H9 (cell line): Measurements from ENCODE around the gene HMGA1. TPM values are rescaled to one million over a fixed set of nuclear protein-coding genes. Genes with fewer than 3 reads are reported as not detected.

ENCODE experiments used
- DNase-seq: peaks from one replicate; pipeline ENCODE4 v3.0.0-alpha.2; 2017
- H2AFZ ChIP-seq: one replicate; pipeline ENCODE4 v1.6.1; 2013; ENCODE audit warnings: mild to moderate bottlenecking, low read length, control low read depth, moderate library complexity
- H2AK5ac ChIP-seq: 2 replicates; pipeline ENCODE4 v1.6.1; 2013; ENCODE audit warnings: low read length, control low read depth, mixed read lengths; ENCODE audit not compliant: insufficient read length
- H2BK120ac ChIP-seq: one replicate; pipeline ENCODE4 v1.6.1; 2013; ENCODE audit warnings: low read depth, mild to moderate bottlenecking, low read length, control low read depth, inconsistent platforms; ENCODE audit not compliant: poor library complexity, severe bottlenecking
- H2BK12ac ChIP-seq: 2 replicates; pipeline ENCODE4 v1.6.1; 2013; ENCODE audit warnings: low read length, control low read depth, mixed read lengths, low read depth; ENCODE audit not compliant: insufficient read length
- H2BK15ac ChIP-seq: 2 replicates; pipeline ENCODE4 v1.6.1; 2013; ENCODE audit warnings: low read depth, low read length, control low read depth
- H2BK20ac ChIP-seq: one replicate; pipeline ENCODE4 v1.6.1; 2013; ENCODE audit warnings: low read depth, mild to moderate bottlenecking, low read length, control low read depth, inconsistent platforms; ENCODE audit not compliant: poor library complexity, severe bottlenecking
- H2BK5ac ChIP-seq: 2 replicates; pipeline ENCODE4 v1.6.1; 2013; ENCODE audit warnings: low read length, control low read depth, mixed read lengths; ENCODE audit not compliant: insufficient read length
- H3K14ac ChIP-seq: 2 replicates; pipeline ENCODE4 v1.6.1; 2013; ENCODE audit warnings: low read length, control low read depth; ENCODE audit not compliant: insufficient read depth
- H3K18ac ChIP-seq: 2 replicates; pipeline ENCODE4 v1.6.1; 2013; ENCODE audit warnings: low read depth, mild to moderate bottlenecking, mixed read lengths, low read length, control low read depth; ENCODE audit not compliant: insufficient read length
- H3K23ac ChIP-seq: 2 replicates; pipeline ENCODE4 v1.6.1; 2013; ENCODE audit warnings: low read length, control low read depth, mixed read lengths, low read depth; ENCODE audit not compliant: insufficient read length
- H3K23me2 ChIP-seq: 2 replicates; pipeline ENCODE4 v1.6.1; 2013; ENCODE audit warnings: low read depth, mild to moderate bottlenecking, mixed read lengths, low read length, control low read depth; ENCODE audit not compliant: insufficient read length, poor library complexity, severe bottlenecking
- H3K27ac ChIP-seq: 2 replicates; pipeline ENCODE4 v1.5.1; 2013; ENCODE audit warnings: low read length, control low read depth, mixed read lengths, low read depth; ENCODE audit not compliant: insufficient read length
- H3K27me3 ChIP-seq: 2 replicates; pipeline ENCODE4 v1.6.1; 2013; ENCODE audit warnings: low read length, control low read depth, inconsistent platforms; ENCODE audit not compliant: insufficient read depth
- H3K4ac ChIP-seq: 2 replicates; pipeline ENCODE4 v1.6.1; 2013; ENCODE audit warnings: low read depth, mild to moderate bottlenecking, control low read depth, inconsistent platforms, low read length, moderate library complexity
- H3K4me1 ChIP-seq: 2 replicates; pipeline ENCODE4 v1.6.1; 2013; ENCODE audit warnings: low read length, control low read depth, inconsistent platforms; ENCODE audit not compliant: insufficient read depth
- H3K4me2 ChIP-seq: 2 replicates; pipeline ENCODE4 v1.6.1; 2013; ENCODE audit warnings: low read length, control low read depth, mixed read lengths; ENCODE audit not compliant: insufficient read length, insufficient read depth
- H3K56ac ChIP-seq: 2 replicates; pipeline ENCODE4 v1.6.1; 2013; ENCODE audit warnings: low read depth, mild to moderate bottlenecking, mixed read lengths, low read length, control low read depth; ENCODE audit not compliant: insufficient read length
- H3K79me1 ChIP-seq: 2 replicates; pipeline ENCODE4 v1.6.1; 2013; ENCODE audit warnings: low read depth, mild to moderate bottlenecking, moderate library complexity, low read length, control low read depth, inconsistent platforms; ENCODE audit not compliant: insufficient read depth, poor library complexity, severe bottlenecking
- H3K79me2 ChIP-seq: 2 replicates; pipeline ENCODE4 v1.6.1; 2013; ENCODE audit warnings: low read length, control low read depth, inconsistent platforms; ENCODE audit not compliant: insufficient read depth
- H3K9ac ChIP-seq: 2 replicates; pipeline ENCODE4 v1.6.1; 2013; ENCODE audit warnings: low read length, control low read depth, mixed read lengths; ENCODE audit not compliant: insufficient read length; ENCODE audit errors: extremely low read depth
- H3K9me3 ChIP-seq: one replicate; pipeline ENCODE4 v1.6.1; 2013; ENCODE audit warnings: low read depth, low read length, inconsistent platforms; ENCODE audit not compliant: control insufficient read depth
- H3T11ph ChIP-seq: one replicate; pipeline ENCODE4 v1.6.1; 2013; ENCODE audit warnings: mild to moderate bottlenecking, low read length, control low read depth, inconsistent platforms
- H4K20me1 ChIP-seq: one replicate; pipeline ENCODE4 v1.6.1; 2013; ENCODE audit not compliant: control insufficient read depth, insufficient read length, insufficient read depth
- H4K5ac ChIP-seq: 2 replicates; pipeline ENCODE4 v1.6.1; 2013; ENCODE audit warnings: low read depth, mild to moderate bottlenecking, mixed read lengths, low read length, control low read depth; ENCODE audit not compliant: insufficient read length
- H4K8ac ChIP-seq: replicated peaks from 2 replicates; pipeline ENCODE4 v1.6.1; 2013; ENCODE audit warnings: low read length, control low read depth, mixed read lengths, low read depth; ENCODE audit not compliant: insufficient read length
- H4K91ac ChIP-seq: 2 replicates; pipeline ENCODE4 v1.6.1; 2013; ENCODE audit warnings: low read depth, mild to moderate bottlenecking, moderate library complexity, mixed read lengths, low read length, control low read depth; ENCODE audit not compliant: insufficient read length
- H3K27ac Mint-ChIP-seq, 3 experiments: 2 replicates in 2 of 3; 3 replicates in 1 of 3; pipeline ENCODE4 v1.8.0; 2020 to 2021; ENCODE audit warnings: mixed read lengths in 3 of 3, mild to moderate bottlenecking in 1 of 3, moderate library complexity in 1 of 3
- H3K27me3 Mint-ChIP-seq: 2 replicates; pipeline ENCODE4 v1.8.0; 2021; ENCODE audit warnings: low read depth, mild to moderate bottlenecking, moderate library complexity, mixed read lengths
- H3K36me3 Mint-ChIP-seq, 3 experiments: 2 replicates in 2 of 3; 3 replicates in 1 of 3; pipeline ENCODE4 v1.8.0; 2020 to 2021; ENCODE audit warnings: low read depth in 3 of 3, mixed read lengths in 3 of 3; ENCODE audit not compliant: insufficient read depth in 1 of 3
- H3K4me1 Mint-ChIP-seq, 2 experiments: 2 replicates each; pipeline ENCODE4 v1.8.0; 2020; ENCODE audit warnings: mixed read lengths in 2 of 2
- H3K4me3 Mint-ChIP-seq, 2 experiments: 2 replicates in 1 of 2; 3 replicates in 1 of 2; pipeline ENCODE4 v1.8.0; 2020 to 2021; ENCODE audit warnings: mild to moderate bottlenecking in 2 of 2, mixed read lengths in 2 of 2, moderate library complexity in 1 of 2
- H3K9me3 Mint-ChIP-seq, 2 experiments: 2 replicates in 1 of 2; 3 replicates in 1 of 2; pipeline ENCODE4 v1.8.0; 2020; ENCODE audit warnings: mild to moderate bottlenecking in 2 of 2, mixed read lengths in 2 of 2, moderate library complexity in 1 of 2
- CTCF ChIP-seq: fragments of 200-600 bp; sonication (generic); conservative IDR thresholded peaks from 3 replicates; pipeline ENCODE4 v1.8.0; 2021; ENCODE audit warnings: antibody characterized with exemption, mild to moderate bottlenecking
- WGBS: extraction: QIAGEN DNeasy Blood & Tissue Kit; methylation state at CpG from one replicate; pipeline ENCODE4 v1.1.7; 2013; ENCODE audit warnings: missing lambda C conversion rate, low lambda C conversion rate, mixed read lengths; ENCODE audit not compliant: insufficient read length; ENCODE audit errors: extremely low coverage; 5-methylcytosine and 5-hydroxymethylcytosine counted together
- total RNA-seq: library from RNA; stranded (reverse); gene quantifications from 2 replicates; pipeline ENCODE4 v1.2.1, GENCODE V29; 2021

The HMGA1 gene
- total RNA-seq, 1 experiment from 2014 or later = 2,116 TPM

- H2BK20ac ChIP-seq = no peak overlapping the region
- H3K4me2 ChIP-seq = peak overlapping the region; percentile 87
- no peak overlapping the region for H2AK5ac ChIP-seq
- H4K5ac ChIP-seq = peak overlapping the region; percentile 26
- no peak overlapping the region for H2AFZ ChIP-seq
- peaks cover 28% of the 10 kb centered on the region; the same call in 1 of the 2 replicates for H3K79me2 ChIP-seq
- WGBS = no CpG with 5 or more reads among the region's 75 CpGs
- H3K36me3 Mint-ChIP-seq = peaks cover 20 to 24% (median 23%) of the 10 kb centered on the region in 3 experiments
- no peaks in the 10 kb centered on the region for H3K9me3 ChIP-seq
- H3K56ac ChIP-seq = no peak overlapping the region
- peak overlapping the region; percentile 55 for H2BK5ac ChIP-seq
- peak overlapping the region; percentile 92 for H3K9ac ChIP-seq
- H3K23me2 ChIP-seq = peaks cover 16% of the 10 kb centered on the region
- peak overlapping the region; percentile 88 for H3K14ac ChIP-seq
- peak overlapping the region; percentile 46 for H4K91ac ChIP-seq
- peak overlapping the region; percentile 82 to 92 for H3K4me3 Mint-ChIP-seq
- peak; percentile 96 for DNase-seq
- peak overlapping the region; percentile 66 for H2BK120ac ChIP-seq
- H2BK15ac ChIP-seq = no peak overlapping the region; the same call in 1 of the 2 replicates
- no peak overlapping the region for H3T11ph ChIP-seq
- peaks cover 21 to 47% of the 10 kb centered on the region in 2 experiments for H3K4me1 Mint-ChIP-seq
- H3K4ac ChIP-seq = peak overlapping the region; percentile 26; the same call in 1 of the 2 replicates
- no peaks in the 10 kb centered on the region for H4K20me1 ChIP-seq
- H3K9me3 Mint-ChIP-seq = no peaks in the 10 kb centered on the region; a peak in 1 of 5 replicates
- H3K27me3 Mint-ChIP-seq = no peaks in the 10 kb centered on the region
- H3K4me1 ChIP-seq = peaks cover 13% of the 10 kb centered on the region
- H2BK12ac ChIP-seq = no peak overlapping the region
- peaks cover 3% of the 10 kb centered on the region for H3K79me1 ChIP-seq
- H3K27ac ChIP-seq = peak overlapping the region; percentile 95
- peak overlapping the region; percentile 79 for H3K18ac ChIP-seq
- H3K27ac Mint-ChIP-seq = peak overlapping the region; percentile 98 to 100 (median 99)
- H3K27me3 ChIP-seq = no peaks in the 10 kb centered on the region
- no peak overlapping the region for H4K8ac ChIP-seq
- no peak overlapping the region for H3K23ac ChIP-seq
- TF ChIP-seq CTCF = no peak
These were observed 1.2 kb upstream of the HMGA1 start for GRCh38 chr6:34235307-34236130.
